Measurements from ENCODE around the gene ENO1. TPM values are rescaled to one million over a fixed set of nuclear protein-coding genes. Genes with fewer than 3 reads are reported as not detected.
"Not testable (repeated sequence)": the region's sequence is repeated elsewhere in the genome, so short reads cannot be mapped to it uniquely, and the experiment has no call there.

The ENO1 gene
- total and polyA plus RNA-seq, 2 donors (not counting 3 experiments of a cell fraction or from before 2014, with no cell fraction given) = 1,111 to 1,593 TPM

DNA sequence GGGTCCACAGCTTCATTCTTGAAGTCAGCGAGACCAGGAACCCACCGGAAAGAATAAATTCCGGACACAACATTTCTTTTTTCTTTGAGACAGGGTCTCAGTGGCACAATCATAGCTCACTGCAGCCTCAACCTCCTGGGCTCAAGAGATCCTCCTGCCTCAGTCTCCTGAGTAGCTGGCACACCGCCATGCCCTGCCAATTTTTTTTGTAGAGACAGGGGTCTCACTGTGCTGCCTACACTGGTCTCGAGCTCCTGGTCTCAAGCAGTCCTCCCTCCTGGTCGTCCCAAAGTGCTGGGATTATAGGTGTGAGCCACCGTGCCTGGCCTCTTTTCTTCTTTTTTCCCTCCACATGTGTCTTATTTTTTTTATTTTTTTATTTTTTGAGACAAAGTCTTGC is 20.6 kb upstream of the ENO1 start:
- peaks cover 12% of the 10 kb centered on the region for H3K4me1 ChIP-seq (ENCODE audit: control insufficient read depth, extremely low read depth, insufficient read depth, low read length)
- no peak overlapping the region for H3K4me3 ChIP-seq (replicated peaks in 1 of 3; ENCODE audit: insufficient read depth in 1 of 3, low read depth in 1 of 3, low read length in 3 of 3)
- no peaks in the 10 kb centered on the region for H3K9me3 ChIP-seq (replicated peaks; ENCODE audit: control insufficient read depth, insufficient read depth, low read length)
- ChIA-PET POLR2A (no interaction called here), CTCF (interaction anchor here (2.3 kb wide), 1 partner anchor 106 kb away, joined by 10 read pairs; no protein-coding TSS in a partner anchor)
- no peak overlapping the region for H2AFZ ChIP-seq (ENCODE audit: low read depth, low read length)
- no peak overlapping the region for H3K4me2 ChIP-seq (ENCODE audit: insufficient read depth, low read length)
- H3K9me1 ChIP-seq (replicated peaks; ENCODE audit: control insufficient read depth, extremely low read depth, insufficient read depth, low read length) = no peaks in the 10 kb centered on the region
- no peak for FAIRE-seq
- H3K36me3 ChIP-seq (ENCODE audit: control insufficient read depth in 2 of 2, extremely low read depth in 1 of 2, insufficient read depth in 2 of 2, low read length in 2 of 2) = no peaks in the 10 kb centered on the region
- intact Hi-C loops (cut with micrococcal nuclease) (no loop called here), dilution Hi-C loops (cut with MboI; ENCODE audit: extremely low pct_ligation_motif_present, low sequenced_read_pairs) (no loop called here)
- H3K27ac ChIP-seq (ENCODE audit: insufficient read depth, low read depth, low read length) = peak overlapping the region; percentile 17
- peaks cover 0 to 5% of the 10 kb centered on the region in 2 experiments for H3K27me3 ChIP-seq (ENCODE audit: control insufficient read depth in 2 of 2, insufficient read depth in 2 of 2, low read length in 2 of 2)
- DNase-seq (ENCODE audit: low read depth, low spot score) = no peak
- no TSS peak for BruUV-seq (replicated peaks)
- no peak for TF ChIP-seq FOS (IDR thresholded peaks at IDR 0.05; ENCODE audit: borderline replicate concordance, insufficient read depth, low read length)
- TF ChIP-seq, protein P1, sequence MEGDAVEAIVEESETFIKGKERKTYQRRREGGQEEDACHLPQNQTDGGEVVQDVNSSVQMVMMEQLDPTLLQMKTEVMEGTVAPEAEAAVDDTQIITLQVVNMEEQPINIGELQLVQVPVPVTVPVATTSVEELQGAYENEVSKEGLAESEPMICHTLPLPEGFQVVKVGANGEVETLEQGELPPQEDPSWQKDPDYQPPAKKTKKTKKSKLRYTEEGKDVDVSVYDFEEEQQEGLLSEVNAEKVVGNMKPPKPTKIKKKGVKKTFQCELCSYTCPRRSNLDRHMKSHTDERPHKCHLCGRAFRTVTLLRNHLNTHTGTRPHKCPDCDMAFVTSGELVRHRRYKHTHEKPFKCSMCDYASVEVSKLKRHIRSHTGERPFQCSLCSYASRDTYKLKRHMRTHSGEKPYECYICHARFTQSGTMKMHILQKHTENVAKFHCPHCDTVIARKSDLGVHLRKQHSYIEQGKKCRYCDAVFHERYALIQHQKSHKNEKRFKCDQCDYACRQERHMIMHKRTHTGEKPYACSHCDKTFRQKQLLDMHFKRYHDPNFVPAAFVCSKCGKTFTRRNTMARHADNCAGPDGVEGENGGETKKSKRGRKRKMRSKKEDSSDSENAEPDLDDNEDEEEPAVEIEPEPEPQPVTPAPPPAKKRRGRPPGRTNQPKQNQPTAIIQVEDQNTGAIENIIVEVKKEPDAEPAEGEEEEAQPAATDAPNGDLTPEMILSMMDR (IDR thresholded peaks at IDR 0.05; ENCODE audit: extremely low read depth in 1 of 2, insufficient read depth in 1 of 2, low read depth in 1 of 2, low read length in 2 of 2) = no peak
- TF ChIP-seq EZH2 (IDR thresholded peaks at IDR 0.05; ENCODE audit: borderline replicate concordance, low read depth, low read length, severe bottlenecking) = no peak
- no peak for TF ChIP-seq POLR2A (IDR thresholded peaks at IDR 0.05; ENCODE audit: low read depth, low read length)
- TF ChIP-seq, protein P2, sequence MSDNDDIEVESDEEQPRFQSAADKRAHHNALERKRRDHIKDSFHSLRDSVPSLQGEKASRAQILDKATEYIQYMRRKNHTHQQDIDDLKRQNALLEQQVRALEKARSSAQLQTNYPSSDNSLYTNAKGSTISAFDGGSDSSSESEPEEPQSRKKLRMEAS (IDR thresholded peaks at IDR 0.05; ENCODE audit: insufficient read depth, insufficient read length) = no peak
- TF ChIP-seq POLR2AphosphoS5 (IDR thresholded peaks at IDR 0.05; ENCODE audit: insufficient read depth, low read depth, low read length) = no peak
- TF ChIP-seq JUN (IDR thresholded peaks at IDR 0.05; ENCODE audit: borderline replicate concordance, insufficient read depth, insufficient read length, low read depth) = no peak
- no peak for TF ChIP-seq GATA2 (IDR thresholded peaks at IDR 0.05; ENCODE audit: insufficient read depth, insufficient read length, low read depth, low read length)
- no peak for TF ChIP-seq MYC (IDR thresholded peaks at IDR 0.05; ENCODE audit: low read depth, low read length)
- no peaks in the 10 kb centered on the region for H4K20me1 ChIP-seq (replicated peaks; ENCODE audit: control insufficient read depth, extremely low read depth, insufficient read depth, low read length)
- no peak overlapping the region for H3K9ac ChIP-seq (replicated peaks; ENCODE audit: extremely low read depth, insufficient read depth, low read length)
- H3K79me2 ChIP-seq (ENCODE audit: control insufficient read depth, insufficient read depth, low read length) = no peaks in the 10 kb centered on the region

DNA sequence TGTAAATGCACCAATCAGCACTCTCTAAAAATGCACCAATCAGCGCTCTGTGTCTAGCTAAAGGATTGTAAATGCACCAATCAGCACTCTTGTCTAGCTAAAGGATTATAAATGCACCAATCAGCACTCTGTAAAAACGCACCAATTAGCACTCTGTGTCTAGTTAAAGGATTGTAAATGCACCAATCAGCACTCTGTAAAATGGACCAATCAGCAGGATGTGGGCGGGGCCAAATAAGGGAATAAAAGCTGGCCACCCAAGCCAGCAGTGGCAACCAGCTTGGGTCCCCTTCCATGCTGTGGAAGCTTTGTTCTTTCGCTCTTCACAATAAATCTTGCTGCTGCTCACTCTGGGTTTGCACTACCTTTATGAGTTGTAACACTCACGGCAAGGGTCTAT is 19.9 kb upstream of the ENO1 start:
- dilution Hi-C loops (cut with MboI; ENCODE audit: extremely low pct_ligation_motif_present, low sequenced_read_pairs); POLR2A ChIA-PET: not testable (repeated sequence)

DNA sequence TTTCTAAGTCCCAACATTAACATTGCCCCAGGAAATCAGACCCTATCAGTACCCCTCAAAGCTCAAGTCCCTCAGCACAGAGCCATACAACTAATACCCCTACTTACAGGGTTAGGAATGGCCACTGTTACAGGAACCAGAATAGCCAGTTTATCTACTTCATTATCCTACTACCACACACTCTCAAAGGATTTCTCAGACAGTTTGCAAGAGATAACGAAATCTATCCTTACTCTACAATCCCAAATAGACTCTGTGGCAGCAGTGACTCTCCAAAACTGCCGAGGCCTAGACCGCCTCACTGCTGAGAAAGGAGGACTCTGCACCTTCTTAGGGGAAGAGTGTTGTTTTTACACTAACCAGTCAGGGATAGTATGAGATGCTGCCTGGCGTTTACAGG is 19.0 kb upstream of the ENO1 start:
- BruUV-seq (replicated peaks); H2AFZ ChIP-seq (ENCODE audit: low read depth, low read length); H3K4me3 ChIP-seq (replicated peaks in 1 of 3; ENCODE audit: insufficient read depth in 1 of 3, low read depth in 1 of 3, low read length in 3 of 3); intact Hi-C loops (cut with micrococcal nuclease); POLR2A ChIA-PET; H3K9ac ChIP-seq (replicated peaks; ENCODE audit: extremely low read depth, insufficient read depth, low read length); FAIRE-seq; H4K20me1 ChIP-seq (replicated peaks; ENCODE audit: control insufficient read depth, extremely low read depth, insufficient read depth, low read length); H3K9me1 ChIP-seq (replicated peaks; ENCODE audit: control insufficient read depth, extremely low read depth, insufficient read depth, low read length); H3K9me3 ChIP-seq (replicated peaks; ENCODE audit: control insufficient read depth, insufficient read depth, low read length); H3K4me1 ChIP-seq (ENCODE audit: control insufficient read depth, extremely low read depth, insufficient read depth, low read length); H3K79me2 ChIP-seq (ENCODE audit: control insufficient read depth, insufficient read depth, low read length); H3K27me3 ChIP-seq (ENCODE audit: control insufficient read depth in 2 of 2, insufficient read depth in 2 of 2, low read length in 2 of 2); H3K27ac ChIP-seq (ENCODE audit: insufficient read depth, low read depth, low read length); H3K36me3 ChIP-seq (ENCODE audit: control insufficient read depth in 2 of 2, extremely low read depth in 1 of 2, insufficient read depth in 2 of 2, low read length in 2 of 2); dilution Hi-C loops (cut with MboI; ENCODE audit: extremely low pct_ligation_motif_present, low sequenced_read_pairs); H3K4me2 ChIP-seq (ENCODE audit: insufficient read depth, low read length); DNase-seq (ENCODE audit: low read depth, low spot score): not testable (repeated sequence)
- CTCF ChIA-PET = interaction anchor here (2.1 kb wide), 1 partner anchor 17 kb away, joined by 5 read pairs; no protein-coding TSS in a partner anchor

More for the DNA sequence above, 19.9 kb upstream of the ENO1 start:
- H3K79me2 ChIP-seq (ENCODE audit: control insufficient read depth, insufficient read depth, low read length); DNase-seq (ENCODE audit: low read depth, low spot score); H3K36me3 ChIP-seq (ENCODE audit: control insufficient read depth in 2 of 2, extremely low read depth in 1 of 2, insufficient read depth in 2 of 2, low read length in 2 of 2); H3K4me2 ChIP-seq (ENCODE audit: insufficient read depth, low read length); intact Hi-C loops (cut with micrococcal nuclease); H3K9me1 ChIP-seq (replicated peaks; ENCODE audit: control insufficient read depth, extremely low read depth, insufficient read depth, low read length); H4K20me1 ChIP-seq (replicated peaks; ENCODE audit: control insufficient read depth, extremely low read depth, insufficient read depth, low read length); H3K4me3 ChIP-seq (replicated peaks in 1 of 3; ENCODE audit: insufficient read depth in 1 of 3, low read depth in 1 of 3, low read length in 3 of 3); H3K27ac ChIP-seq (ENCODE audit: insufficient read depth, low read depth, low read length); H3K4me1 ChIP-seq (ENCODE audit: control insufficient read depth, extremely low read depth, insufficient read depth, low read length); BruUV-seq (replicated peaks); H3K9ac ChIP-seq (replicated peaks; ENCODE audit: extremely low read depth, insufficient read depth, low read length); H3K27me3 ChIP-seq (ENCODE audit: control insufficient read depth in 2 of 2, insufficient read depth in 2 of 2, low read length in 2 of 2); H3K9me3 ChIP-seq (replicated peaks; ENCODE audit: control insufficient read depth, insufficient read depth, low read length); FAIRE-seq; H2AFZ ChIP-seq (ENCODE audit: low read depth, low read length): not testable (repeated sequence)
- CTCF ChIA-PET = interaction anchor here (2.1 to 2.3 kb wide), 2 partner anchors 18 to 107 kb away, joined by 5 to 10 read pairs; no protein-coding TSS in a partner anchor

All from endothelial cell of umbilical vein (primary cell).